GM18499 (cell line): ENCODE results near the gene SLC34A3.

ENCODE experiments used
- ATAC-seq: cut with Tn5 transposase; IDR thresholded peaks from one replicate; pipeline ENCODE4 v1.9.1; 2021; ENCODE audit warnings: moderate number of reproducible peaks; ENCODE audit not compliant: insufficient read depth, unreplicated experiment

SLC34A3 gene

GRCh38 chr9:137272241-137273094, 41.8 kb downstream of the SLC34A3 start:
- ATAC-seq: no peak

GRCh38 chr9:137273095-137273490, 42.4 kb downstream of the SLC34A3 start:
- no peak for ATAC-seq

GRCh38 chr9:137273611-137274320, 43.1 kb downstream of the SLC34A3 start:
- no peak for ATAC-seq

- ATAC-seq: no peak
Measured at GRCh38 chr9:137275203-137275587, 44.5 kb downstream of the SLC34A3 start.

GRCh38 chr9:137275588-137276472, 45.1 kb downstream of the SLC34A3 start:
- ATAC-seq: no peak

- no peak for ATAC-seq
Measured at GRCh38 chr9:137276473-137277328, 46.0 kb downstream of the SLC34A3 start.

- no peak for ATAC-seq
Measured at GRCh38 chr9:137277329-137278041, 46.8 kb downstream of the SLC34A3 start, which contains the start of gene TOR4A. Gene TOR4A, plus strand, starts transcription at chr9:137277726. Its CDS starts 964 bp downstream, at chr9:137278690.

GRCh38 chr9:137278061-137278701, 47.5 kb downstream of the SLC34A3 start:
- ATAC-seq: no peak

GRCh38 chr9:137278721-137279711, 48.3 kb downstream of the SLC34A3 start:
- no peak for ATAC-seq

- no peak for ATAC-seq
Measured at GRCh38 chr9:137279741-137280473, 49.2 kb downstream of the SLC34A3 start.

- no peak for ATAC-seq
Measured at GRCh38 chr9:137280474-137281344, 50.0 kb downstream of the SLC34A3 start.

- no peak for ATAC-seq
Measured at GRCh38 chr9:137281345-137282116, 50.8 kb downstream of the SLC34A3 start.
